Right kidney (tissue), 1 donor: ENCODE results near the gene TAS2R41.

Source experiments
- DNase-seq: peaks from one replicate; pipeline ENCODE4 v3.0.0-alpha.2; 2016

The TAS2R41 gene

DNA sequence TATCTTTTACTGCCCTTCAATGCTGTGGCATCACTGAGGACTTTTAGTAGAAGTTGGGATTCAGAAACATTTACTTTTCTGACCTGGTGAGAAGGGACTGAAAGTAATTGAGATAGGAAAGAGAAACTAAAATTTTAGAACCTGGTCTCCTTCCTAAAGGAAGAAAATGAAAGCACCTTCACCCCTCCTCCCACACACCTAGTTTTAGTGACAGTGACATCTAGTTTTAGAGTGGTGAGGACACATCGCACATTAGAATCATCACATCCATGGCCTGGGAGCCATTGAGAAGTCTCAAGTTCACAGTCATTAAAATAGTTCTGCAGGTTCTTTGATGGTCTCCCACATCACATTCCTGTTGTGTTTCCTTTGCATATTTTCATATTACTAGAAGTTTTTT is 16.1 kb downstream of the TAS2R41 start:
- no peak for DNase-seq

DNA sequence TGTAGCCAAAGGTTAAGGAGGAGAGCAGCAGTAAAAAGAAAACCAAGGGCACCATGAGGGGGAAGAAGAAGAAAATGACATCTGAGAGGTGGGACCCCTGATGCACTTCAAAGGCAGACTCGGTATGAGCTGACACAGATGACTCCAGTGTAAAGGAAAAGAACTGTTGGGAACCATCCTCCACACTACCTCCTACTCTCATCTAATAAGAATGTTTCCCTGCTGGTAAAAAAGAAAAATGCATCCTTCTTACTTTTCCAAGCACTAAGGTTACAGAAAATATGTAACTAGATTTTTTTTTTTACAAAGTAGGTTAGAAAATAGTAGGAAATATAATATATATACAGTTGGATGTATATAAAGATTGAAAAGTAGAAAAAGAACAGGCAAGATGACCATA is 16.9 kb downstream of the TAS2R41 start:
- DNase-seq = no peak

DNA sequence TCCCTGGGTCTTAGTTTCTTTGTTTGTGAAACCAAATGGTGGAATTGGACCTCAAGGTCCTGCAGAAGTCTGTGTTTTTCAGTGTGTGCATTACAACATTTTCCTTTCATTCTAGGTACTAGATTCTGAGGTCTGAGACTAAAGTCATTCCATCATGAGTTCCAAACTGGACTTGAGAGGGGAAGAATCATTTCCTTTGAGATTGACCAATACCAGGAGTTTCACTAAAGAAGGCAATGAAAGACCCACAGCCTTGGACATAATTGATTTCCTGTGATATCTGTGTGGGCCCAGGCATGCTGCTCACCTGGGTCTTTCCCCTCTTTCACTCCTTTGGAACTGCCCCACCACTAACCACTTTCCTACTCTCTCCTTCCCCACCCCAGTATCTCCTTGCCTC is 18.2 kb downstream of the TAS2R41 start:
- DNase-seq = no peak

DNA sequence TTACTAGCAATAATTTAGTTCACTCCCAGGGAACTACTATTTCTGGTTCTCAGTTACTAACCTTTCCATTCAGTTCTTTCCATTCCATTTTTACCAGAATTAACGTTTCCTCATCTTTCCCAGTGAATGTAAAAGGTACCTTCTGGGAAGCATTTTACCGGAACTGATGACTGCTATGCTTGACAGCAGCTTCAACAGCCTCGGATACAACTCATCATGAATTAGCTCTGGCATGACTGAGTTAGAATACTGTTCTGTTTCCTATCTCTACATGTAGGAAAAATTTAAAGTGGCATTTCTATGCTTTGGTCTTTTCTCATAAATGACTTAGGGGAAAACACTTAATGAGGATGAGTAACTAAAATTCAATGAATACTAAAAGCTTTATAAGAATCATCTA is 18.6 kb downstream of the TAS2R41 start:
- DNase-seq = no peak

DNA sequence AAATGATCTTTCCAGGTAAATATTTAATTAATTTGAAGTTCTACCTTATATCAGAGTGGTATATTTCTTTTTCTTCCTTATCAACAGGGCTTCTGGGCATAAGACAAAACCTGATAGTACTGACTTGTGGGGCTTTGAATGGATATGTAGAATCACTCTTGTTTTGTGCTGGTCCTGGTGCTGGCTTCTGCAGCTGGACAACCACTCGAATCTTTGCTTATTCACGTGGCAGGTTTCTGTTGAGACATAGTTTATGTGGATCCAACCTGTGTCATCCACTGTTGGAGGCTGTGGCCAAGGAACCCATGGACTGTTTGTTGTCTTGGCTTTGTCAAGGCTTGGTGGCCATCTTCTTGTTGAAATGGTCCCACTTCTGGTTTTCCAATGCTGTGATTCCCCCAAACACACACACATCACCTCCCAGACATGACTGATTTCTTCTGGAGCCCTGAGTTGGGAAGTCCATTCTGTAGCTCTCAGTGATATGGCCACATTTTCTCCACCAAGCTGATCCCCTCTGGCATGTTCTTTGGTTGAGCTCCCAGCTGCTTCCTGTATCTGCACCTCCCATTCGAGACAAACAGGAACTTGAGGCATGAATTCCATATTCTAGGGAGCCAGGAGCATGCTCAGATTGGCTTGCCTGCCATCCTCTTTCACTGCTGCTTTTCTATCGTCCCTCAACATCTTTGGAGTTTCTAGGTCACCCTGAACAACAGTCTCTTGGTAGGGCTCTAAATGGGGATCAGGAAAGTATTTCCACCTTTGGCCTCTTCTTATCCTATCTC is 19.5 kb downstream of the TAS2R41 start:
- no peak for DNase-seq

DNA sequence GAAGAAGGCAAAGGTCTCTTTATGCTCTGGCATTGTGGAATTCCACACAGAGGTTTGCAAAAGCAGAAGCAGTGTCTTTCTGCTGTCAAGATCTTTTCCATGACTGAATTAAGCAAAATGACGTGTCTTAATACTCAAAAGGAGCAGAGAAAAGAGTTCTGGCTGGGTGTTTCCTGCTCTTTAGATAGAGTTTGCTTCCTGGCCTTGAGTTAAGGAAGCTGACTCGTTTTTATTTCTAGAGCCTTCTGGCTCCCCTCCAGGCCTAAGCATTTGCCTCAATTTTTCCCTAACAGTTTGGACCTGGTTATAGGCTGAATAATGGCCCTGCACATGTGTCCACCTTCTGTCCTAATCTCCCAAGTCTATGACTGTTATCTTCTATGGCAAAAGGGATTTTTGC is 21.6 kb downstream of the TAS2R41 start:
- no peak for DNase-seq

DNA sequence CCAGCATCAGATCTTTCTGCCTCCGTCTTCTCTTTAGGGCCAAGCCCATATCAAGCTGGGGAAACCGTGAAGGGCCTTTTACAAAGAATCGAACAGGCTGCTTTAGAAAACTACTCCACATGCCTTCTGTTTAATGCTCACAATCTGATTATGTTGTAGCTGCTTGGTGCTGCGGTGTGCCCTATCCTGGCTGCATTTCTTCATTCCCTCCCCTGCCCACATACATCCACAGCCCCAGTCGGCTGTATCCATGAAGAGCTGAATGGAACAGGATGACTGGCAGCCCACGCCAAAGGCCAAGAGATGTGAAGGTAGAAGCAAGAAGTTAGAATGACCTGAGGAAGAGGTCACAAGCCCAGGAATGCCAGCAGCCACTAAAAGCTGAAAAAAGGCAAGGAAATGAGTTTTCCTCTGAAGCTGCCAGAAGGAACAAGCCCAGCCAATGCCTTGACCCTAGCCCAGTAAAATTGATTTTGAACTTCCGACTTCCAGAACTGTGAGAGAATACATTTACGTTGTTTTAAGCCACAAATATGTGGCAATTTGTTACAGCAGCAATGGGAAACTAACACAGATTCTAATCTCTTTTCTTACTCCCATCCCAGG is 22.2 kb downstream of the TAS2R41 start:
- no peak for DNase-seq

DNA sequence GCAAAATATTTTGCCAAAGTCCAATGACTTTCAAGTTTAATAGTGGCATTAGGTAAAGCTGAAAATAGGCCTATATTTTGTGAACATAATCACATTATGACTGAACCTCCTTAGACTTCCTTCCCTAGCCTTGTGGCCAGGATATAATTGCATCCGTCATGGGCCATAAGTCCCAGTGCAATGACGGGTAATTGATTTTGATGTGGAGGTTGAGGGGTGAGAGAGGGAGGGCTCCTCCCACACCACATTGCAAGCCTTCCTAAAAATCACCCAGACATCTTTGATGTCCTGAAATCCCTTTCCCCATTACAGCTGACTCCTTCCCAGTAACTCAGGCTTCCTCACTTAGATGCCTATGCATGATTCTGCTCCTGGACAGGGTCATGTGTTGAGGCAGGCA is 25.6 kb downstream of the TAS2R41 start:
- no peak for DNase-seq

DNA sequence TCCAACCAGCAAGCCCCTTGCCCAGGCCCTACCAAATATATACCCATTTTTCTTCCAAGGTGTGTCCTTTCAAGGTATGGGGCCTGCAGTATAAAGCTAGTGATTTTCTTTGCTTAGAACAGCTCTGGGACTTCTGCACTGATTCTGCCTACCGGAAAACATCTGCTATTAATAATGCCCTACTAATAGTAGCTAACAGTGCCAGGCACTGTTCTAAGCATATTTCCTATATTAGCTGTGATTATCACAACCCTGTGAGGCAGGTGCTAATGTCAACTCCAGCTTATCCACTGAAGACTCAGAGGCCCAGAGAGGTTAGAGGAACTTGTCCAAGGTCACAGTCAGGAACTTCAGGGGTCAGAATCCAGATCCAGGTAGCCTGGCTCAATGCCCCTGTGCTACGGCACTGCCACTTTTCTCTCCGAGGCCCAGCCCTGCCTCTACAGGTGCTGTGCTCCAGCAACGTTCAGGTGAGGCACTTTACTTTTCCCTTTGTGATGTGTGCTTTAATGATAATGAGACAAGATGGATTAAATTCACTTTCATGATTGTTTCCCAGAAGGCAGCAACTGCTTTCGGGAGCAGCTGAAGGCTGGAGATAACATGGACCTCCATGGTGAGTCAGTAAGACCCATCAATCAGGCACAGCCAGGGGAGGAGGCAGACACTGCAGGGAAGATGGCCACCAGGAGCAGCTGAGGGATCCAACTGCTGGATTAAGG is 26.7 kb downstream of the TAS2R41 start:
- no peak for DNase-seq

DNA sequence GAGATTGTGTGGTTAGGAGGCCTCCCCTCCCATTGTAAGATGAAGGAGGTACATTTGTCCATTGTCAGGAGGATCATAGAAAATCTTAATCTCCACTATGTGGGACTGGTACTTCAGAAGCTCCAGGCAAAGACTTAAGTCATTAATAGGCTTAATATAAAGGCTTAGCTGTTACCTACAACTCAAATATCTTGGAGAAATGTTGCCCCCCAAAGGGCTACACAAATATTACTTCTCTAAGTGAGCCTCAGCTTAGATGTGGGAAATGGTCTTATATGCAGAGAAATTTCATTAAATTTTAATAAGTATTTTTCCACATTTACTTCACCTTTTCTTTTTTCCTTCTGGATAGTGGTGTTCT is 27.2 kb downstream of the TAS2R41 start:
- no peak for DNase-seq

DNA sequence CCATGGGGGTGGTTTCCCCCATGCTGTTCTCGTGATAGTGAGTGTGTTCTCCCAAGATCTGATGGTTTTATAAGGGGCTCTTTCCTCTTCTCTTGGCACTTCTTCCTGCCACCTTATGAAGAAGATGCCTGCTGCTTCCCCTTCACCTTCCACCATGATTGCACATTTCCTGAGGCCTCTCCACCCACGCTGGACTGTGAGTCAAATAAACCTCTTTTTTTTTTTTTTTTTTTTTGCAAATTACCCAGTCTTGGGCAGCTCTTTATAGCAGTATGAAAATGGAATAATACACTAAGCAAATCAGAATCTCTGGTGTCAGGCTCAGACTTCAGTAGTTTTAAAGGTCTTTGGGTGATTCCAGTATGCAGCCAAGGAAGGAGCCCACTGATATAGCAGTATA is 28.2 kb downstream of the TAS2R41 start:
- no peak for DNase-seq

DNA sequence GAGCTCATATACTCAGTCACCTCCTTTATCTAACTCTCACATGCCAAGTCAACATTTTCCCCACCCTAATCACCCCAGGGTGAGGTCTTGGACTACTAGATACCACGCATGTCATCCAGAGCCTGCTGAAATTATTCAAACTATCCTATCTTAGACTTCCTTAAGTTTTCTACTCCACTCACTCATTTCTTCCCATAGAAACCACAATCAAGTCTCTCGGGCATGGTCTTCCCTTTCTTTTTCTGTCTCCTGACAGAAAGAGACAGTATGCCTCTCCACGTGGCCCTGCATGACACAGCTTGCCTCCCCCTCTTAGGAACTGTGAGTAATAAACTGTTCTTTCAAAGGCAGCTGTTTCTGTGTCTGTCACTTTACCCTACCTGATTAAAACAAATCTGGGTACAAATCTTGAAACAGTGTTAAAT is 29.4 kb downstream of the TAS2R41 start:
- DNase-seq = no peak

DNA sequence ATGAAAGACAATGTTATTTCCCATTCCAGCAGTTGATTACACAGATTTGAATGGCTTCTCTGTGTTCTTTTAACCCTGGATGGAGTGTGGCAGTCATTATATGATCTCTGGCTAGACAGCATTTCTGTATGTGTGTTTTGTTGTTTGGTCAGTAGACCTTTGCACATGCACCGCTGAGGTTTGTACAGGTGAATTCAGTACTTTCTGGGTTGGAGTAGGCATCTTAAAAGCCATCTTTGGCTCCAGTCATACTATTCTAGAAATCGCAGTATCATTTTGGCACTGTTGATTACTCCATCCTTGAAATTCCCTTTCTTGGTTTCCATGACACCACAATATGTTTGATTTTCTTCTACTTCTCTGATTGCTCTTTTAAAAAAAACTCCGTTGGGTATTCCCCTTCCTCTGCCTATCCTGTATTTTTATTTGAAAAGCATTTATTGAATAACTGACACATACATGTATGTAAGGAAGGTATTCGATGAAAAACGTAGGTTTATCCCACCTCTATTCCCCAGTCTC is 29.9 kb downstream of the TAS2R41 start:
- DNase-seq = no peak

DNA sequence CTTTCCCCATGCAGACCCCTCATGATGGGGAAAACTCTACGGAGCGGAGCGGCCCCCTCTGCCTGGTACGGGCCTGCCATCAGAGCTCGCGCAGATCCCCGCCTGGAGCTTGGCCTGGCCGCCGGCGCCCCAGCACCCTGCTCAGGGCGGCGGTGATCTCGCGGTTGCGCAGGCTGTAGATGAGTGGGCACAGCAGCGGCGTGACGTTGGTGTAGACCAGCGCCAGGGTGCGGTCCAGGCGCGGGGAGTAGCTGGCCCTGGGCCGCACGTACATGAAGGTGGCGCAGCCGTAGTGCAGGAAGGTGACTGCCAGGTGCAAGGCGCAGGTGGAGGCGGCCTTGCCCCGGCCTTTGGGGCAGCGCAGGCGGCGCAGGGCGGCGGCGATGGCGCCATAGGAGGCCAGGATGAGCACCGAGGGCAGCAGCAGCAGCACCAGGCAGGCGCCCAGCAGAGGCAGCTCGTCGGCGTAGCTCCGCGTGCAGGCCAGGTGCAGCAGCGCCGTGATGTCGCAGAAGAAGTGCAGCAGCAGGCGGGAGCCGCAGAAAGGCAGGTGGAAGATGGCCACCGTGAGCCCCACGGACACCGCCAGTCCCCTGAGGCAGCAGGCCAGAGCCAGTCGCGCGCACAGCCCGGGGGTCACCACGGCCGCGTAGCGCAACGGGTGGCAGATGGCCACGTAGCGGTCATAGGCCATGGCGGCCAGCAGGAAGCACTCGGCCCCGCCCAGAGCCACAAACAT is 33.4 kb downstream of the TAS2R41 start:
- DNase-seq = peak; percentile 23

DNA sequence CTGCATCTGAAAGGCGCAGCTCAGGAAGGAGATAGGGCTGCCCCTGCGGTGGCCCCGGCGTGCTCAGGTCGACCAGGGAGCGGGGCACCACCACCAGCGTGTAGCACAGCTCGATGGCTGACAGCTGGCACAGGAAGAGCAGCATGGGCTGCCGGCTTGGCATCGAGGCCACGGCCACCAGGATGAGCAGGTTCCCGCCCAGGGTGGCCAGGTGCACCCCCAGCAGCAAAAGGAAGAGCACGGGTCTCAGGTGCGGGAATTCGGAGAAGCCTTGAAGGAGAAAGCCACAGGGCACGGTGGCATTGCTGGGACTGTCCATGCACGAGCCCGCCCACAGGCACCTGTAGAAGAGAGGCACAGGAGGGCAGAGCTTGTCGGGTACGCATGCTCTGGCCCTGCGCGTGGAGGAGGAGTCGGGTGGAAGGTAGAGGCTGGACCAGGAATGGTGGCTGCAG is 33.9 kb downstream of the TAS2R41 start:
- DNase-seq = no peak

DNA sequence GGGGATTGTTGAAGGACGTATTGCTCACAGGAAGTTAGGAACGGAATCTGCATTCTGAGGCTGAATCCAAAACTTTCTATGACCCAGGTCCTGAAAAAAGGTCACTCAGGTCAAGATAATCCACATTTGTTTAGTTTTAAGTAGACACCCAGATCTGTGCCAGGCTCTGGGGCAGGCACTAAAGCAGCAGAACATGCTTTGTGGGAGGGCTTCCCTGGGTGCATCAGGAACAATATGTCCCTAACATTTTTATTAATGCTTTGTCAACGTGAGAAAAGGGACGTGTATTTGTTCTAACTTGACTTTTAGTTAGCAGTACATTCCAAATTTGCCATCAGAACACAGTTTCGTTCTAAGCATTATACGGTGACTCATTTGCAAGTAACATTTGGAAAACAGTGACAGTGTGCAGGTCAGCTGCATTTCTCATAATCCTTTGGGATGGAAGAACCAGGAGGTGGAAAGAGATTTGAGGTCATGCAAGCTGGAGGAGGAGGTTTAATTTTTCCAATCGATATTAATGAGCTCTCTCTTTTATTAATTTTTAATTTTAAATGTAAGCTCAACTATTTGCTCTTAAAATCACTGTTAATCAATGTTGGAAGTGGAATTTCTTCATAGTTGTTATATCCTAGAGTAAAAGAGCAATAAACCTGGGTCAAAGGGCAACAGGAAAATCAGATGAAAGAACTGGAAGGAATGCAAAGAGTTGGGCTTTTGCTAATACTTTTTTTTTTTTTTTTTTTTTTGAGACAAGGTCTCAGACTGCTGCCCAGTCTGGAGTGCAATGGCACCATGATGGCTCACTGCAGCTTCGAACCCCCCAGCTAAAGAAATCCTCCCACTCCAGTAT is 35.0 kb downstream of the TAS2R41 start:
- DNase-seq = no peak

DNA sequence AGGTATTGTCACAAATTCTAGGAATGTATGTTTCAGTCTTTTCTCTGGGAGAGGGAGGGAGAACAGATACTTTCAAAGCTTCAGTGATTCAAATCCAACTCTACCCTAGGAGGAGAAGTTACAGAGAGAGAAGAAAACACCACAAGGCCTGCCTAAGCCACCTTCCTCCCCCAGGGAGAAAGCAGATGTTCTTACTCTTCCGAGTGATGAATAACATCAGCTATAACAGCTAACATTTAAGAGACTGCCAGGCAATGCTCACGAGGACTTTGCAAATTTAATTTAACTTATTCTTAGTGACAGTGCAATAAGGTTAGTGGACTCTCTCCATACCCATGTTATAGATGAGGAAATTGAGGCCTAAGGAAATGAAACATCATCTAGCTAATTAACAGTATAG is 36.8 kb downstream of the TAS2R41 start:
- DNase-seq = no peak

DNA sequence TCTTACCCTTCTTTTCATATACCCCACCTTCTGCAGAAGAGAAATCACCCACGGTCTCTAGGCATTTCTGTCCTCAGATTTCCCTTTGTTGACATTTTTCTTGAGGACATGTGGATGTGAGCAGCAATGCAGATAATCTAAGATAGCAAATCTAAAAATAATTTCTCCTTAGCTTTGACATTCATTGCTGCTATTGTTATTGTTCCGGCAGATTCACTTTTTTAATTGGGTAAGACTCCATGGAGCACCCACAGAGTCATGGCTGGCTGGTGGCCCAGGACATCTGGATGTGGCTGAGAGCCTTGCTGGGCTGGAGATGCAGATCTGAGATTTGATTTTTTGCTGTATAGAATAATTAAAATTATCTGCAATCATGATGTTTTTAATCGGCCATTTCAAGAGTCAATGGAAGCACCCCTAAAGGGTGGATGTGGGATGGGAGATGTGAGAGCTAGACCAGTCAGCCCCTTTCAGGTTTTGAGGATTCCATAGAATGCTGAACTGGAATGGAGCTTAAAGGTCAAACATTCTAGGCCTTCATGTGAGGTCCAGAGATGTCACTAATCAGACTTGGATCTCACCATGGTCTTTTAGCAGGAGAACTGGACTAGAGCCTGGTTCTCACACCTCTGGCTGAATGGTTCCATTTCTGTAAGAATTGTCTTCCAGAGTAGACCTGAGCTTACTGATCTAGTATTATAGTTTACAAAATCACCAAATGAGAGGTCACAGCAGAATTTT is 37.5 kb downstream of the TAS2R41 start:
- DNase-seq = no peak

DNA sequence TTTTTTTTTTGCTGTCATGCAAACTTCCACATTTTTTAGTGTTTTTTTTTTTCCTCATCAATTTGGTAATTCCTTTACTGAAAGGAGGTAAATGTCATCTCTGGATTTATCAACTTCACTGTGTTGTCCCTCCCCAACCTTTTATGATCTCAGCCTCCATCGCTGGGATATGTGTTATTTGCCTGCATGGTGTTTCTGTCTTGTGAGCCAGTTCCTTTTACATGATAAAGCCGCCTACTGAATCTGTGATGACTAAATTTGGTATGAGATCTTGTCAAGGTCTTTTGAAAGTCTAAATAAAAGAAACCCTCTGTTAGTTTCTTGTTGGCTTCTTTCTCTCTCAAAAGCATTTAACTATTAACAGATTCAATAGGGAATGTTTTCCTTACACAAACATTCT is 39.3 kb downstream of the TAS2R41 start:
- no peak for DNase-seq

DNA sequence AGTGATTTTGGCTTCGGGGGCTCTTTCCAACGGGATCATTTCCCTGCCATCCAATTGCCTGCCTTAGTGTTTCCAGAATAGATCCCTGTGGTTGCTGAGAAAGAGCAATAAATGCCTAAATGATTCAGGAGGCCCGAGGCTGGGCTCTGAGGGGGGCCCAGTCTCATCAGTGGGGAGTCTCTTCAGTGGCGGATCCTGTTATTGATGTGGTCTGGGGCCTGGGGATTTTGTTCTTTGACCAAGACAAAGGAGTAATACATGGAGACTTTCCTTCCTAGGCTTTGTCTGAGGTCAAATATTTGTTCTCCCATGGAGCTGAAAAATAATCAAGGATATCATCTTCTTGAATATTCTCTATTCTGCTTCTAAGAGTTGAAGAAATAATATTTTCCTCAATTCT is 40.8 kb downstream of the TAS2R41 start:
- no peak for DNase-seq

DNA sequence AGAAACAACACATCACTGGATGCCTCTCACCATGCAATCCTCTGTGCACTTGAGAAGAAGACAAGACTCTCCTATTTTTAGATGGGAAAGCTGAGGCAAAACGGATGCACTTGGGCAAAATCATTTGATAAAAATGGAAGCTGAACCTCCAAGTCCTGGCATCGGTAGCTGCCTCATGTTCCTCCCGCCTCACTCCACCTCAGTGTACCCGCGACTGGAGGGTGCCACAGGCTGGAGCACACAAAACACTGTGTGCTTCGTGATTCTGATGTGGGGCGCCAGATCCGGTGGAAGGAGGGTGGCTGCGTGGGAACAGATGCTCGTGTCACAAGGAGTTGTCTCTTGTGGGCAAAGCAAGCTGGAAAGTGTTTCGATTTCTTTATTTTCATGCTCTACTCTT is 41.3 kb downstream of the TAS2R41 start:
- no peak for DNase-seq
